DMS114 treated with DMSO at 0.1 percent for 48 hours (cell line): ENCODE results near the gene VPS29.
A peak's percentile ranks its signal among the peaks of the same experiment; 100 is the strongest.
"Not testable (repeated sequence)": the region's sequence is repeated elsewhere in the genome, so short reads cannot be mapped to it uniquely, and the experiment has no call there.

Source experiments
- DNase-seq: peaks from one replicate; lab custom pipeline; 2025; ENCODE audit not compliant: unreplicated experiment; lab: John Stamatoyannopoulos, UW

VPS29 gene

DNA sequence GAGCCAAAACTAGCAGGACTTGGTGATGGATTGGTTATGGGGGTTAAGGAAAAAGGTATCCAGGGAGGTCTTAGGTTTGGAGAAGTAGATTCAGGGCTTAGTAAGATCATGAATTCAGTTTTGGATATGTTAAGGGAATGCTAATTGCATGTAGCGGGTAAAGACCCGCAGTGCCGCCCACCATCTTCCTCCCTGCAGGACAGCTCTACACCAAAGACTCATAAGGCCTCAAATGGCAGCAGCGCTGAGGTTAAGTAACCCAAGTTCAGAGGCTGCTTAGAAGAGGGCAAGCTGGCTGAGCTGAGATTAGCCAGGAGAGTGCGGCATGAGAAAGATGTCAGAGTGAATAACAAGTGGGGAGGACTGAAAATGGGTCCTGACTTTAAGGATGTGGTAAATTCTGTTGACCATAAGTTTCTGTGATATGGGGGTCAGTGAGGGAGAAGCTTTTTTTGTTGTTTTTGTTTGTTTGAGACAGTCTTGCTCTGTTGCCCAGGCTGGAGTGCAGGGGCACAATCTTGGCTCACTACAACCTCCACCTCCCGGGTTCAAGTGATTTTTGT is 26.4 kb upstream of the VPS29 start:
- DNase-seq: no peak

DNA sequence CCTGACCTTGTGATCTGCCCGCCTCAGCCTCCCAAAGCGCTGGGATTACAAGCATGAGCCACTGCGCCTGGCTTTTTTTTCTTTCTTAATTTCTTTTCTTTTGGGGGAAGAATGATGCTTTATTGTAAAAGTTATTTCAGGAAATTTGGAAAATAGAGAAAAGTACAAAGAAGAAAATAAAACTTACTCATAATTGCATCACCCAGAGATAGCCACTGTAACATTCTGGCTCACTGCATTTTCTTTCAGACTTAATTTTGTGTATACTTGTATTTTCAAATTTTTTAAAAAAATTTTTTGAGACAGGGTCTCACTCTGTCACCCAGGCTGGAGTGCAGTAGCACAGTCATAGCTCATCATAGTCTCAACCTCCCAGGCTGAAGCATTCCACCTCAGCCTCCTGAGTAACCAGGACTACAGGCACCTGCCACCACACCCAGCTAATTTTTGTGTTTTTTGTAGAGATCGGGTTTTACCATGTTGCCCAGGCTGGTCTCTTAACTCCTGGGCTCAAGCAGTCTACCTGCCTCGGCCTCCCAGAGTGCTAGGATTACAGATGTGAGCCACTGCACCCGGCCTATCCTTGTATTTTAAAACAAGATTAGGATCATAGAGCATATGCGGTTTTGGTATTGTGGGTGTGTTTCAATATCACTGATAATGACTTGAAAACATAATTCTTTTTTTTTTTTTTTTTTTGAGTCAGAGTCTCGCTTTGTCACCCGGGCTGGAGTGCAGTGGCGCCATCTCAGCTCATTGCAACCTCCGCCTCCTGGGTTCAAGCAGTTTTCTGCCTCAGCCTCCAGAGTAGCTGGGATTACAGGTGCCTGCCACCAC is 19.2 kb upstream of the VPS29 start:
- DNase-seq: not testable (repeated sequence)

DNA sequence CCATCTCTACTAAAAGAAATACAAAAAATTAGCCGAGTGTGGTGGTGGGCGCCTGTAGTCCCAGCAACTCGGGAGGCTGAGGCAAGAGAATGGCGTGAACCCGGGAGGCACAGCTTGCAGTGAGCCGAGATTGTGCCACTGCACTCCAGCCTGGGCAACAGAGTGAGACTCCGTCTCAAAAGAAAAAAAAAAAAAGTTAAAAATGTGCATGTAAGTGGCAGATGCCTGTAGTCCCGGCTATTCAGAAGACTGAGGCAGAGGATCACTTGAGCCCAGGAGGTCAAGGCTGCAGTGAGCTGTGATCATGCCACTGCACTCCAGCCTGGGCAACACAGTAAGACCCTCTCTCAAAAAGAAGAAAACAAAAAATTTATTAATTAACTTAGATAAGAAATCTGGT is 16.1 kb upstream of the VPS29 start:
- DNase-seq: not testable (repeated sequence)

DNA sequence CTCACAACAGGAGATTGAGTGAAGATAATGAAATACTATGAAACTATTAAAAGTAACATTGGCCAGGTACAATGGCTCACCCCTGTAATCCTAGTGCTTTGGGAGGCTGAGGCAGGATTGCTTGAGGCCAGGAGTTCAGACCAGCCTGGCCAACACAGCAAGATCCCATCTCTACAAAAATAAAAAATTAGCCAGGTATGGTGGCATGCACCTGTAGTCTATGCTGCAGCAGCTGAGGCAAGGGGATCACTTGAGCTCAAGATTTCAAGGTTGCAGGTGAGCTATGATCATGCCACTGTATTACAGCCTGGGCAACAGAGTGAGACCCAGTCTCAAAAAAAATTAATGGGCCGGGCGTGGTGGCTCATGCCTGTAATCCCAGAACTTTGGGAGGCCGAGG is 15.1 kb upstream of the VPS29 start:
- DNase-seq: no peak

DNA sequence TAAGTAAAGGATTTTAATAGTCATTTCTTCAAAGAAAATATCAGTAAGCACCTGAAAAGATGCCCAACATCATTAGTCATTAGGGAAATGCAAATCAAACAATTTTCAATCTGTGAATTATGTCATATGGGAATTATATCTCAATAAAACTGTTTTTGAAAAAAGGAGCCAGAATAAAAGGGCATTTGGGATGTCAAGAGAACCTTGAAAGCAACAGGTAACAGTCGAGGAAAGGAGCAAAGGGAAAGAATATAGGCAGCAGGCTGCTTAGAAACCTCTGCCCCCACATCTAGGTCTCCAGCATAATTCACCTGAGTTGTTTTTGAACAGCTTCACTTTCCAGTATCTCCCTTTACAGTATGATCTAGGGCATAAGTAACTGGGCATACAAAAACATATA is 12.5 kb upstream of the VPS29 start:
- DNase-seq: no peak

DNA sequence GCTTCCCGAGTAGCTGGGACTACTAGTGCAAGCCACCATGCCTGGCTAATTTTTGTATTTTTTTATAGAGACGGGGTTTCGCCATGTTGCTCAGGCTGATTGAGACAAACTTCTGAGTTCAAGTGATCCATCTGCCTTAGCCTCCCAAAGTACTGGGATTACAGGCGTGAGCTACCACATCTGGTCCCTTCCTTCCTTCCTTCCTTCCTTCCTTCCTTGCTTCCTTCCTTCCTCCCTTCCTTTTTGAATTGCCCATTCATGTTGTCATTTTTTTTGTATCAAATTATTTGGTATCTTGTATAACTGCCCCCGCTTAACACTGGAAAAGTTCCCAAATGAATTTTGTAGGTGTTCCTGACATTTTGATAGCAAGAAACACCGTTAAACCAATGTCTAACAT is 11.9 kb upstream of the VPS29 start:
- DNase-seq: no peak

DNA sequence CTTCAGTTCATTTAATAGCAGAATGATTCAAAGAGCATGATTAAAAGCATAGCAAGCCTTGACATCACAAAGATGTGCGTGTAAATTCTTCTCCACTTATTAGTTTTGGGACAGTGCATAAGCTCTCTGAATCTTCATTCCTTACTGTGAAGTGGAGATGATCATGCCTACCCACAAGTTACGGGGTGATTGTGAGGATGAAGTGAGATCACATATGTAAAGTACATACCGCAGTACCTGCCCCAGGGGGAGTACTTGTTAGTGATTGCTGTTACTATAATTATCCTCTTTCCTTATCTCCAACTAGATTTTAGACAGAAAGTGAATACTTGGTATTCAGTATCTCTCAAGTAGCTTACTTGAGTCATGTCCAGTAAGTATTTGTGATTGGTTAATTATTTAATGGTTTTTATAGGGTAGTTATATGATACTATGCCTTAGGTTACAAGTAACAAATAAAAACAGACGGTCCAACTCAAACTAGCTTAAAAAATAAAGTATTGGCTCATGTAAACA is 6.2 kb upstream of the VPS29 start:
- no peak for DNase-seq

DNA sequence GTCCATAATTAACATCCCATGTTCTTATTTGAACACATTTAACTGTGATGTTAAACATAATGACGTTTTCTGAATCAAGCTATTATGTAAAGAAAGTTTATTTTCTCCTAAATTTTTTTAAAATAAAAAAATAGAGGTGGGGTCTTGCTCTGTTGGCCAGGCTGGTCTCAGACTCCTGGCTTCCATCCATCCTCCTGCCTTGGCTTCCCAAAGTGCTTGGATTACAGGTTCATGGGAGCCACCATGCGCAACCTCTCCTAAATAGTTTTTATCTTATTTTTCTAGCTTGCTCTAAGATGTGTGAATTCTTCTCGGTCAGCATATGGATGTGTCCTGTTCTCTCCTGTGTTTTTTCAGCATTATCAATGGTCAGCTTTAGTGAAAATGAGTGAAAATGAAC is 3.4 kb upstream of the VPS29 start:
- DNase-seq: no peak

DNA sequence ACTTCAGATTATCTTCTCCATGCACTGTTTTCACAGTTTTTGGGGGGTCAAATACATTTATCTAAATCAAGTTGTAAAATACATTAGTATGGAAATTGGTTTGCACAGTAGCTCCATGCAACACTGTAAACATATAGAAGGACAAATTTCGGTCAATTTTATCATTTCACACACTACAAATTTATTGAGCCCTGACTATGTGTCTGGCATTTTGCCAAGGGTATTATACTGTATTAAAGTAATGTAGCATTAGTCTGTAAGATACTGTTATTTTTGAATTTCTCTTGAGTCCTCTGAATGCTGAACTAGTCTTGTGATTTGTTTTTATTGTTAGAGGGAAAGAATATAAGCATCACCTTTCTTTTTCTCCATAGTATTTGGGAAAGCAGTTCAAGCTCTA is 1.5 kb upstream of the VPS29 start:
- DNase-seq: no peak

DNA sequence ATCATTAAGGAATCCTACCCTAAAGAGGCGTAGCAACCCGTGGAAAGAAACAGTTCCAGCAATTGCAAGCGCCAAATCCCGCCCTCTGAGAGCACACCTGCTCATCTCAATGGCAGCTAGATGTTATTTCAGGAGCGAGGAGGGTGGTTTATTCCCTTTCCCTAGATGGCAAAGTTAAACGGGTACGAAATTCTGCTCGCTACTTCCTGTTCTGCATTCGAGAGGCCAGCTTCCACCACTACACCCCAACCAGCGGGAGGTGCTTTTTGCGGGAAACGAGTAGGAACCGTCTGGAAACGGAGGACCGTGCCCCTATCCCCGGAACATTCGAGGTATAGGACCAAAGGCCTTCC is 536 bp downstream of the VPS29 start:
- peak; percentile 53 for DNase-seq

DNA sequence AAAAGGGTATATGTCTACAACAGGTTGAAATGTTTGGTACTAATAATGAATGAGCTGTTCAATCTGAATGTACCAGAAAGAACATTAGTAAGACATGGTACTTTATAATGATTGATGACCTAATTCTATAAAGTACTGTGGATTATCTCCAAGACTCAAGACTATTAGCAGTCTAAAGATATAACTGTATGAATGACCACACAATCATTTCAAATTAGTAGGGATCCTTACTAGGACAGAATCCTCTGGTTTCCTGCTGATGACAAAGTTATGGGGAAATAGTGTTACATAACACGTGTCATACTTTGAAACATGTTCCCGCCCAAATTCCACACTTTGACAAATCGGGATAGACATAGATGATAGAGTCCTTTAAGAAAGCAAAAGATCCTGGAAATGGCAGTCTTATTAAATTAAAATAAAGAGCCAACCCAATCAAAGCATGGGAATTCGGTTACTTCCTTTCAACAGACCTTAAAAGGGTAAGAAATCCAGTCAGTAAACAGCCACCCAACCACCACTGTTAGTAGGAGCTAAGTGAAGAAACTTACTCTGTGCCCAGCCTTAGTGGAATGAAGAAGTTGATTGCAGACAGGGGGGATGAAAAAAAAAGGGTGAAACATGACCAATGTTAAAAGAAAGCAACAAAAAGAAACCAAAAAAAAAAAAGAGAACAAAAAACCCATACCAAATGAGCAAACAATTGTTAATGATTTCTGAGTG is 2.8 kb downstream of the VPS29 start:
- DNase-seq: no peak

DNA sequence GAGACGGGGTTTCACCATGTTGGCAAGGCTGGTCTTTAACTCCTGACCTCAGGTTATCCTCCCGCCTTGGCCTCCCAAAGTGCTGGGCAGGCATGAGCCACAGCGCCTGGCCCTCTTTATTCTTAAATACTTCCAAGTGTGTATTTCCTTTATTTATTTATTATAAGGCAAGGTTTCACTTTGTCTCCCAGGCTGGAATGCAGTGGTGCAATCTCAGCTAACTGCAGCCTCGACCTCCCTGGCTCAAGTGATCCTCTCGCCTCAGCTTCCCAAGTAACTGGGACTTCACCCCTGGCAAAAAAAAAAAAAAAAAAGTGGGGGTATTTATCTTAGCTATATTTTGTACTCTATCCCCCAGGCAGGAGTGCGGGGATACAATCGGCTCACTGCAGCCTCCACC is 26.5 kb downstream of the VPS29 start:
- no peak for DNase-seq

DNA sequence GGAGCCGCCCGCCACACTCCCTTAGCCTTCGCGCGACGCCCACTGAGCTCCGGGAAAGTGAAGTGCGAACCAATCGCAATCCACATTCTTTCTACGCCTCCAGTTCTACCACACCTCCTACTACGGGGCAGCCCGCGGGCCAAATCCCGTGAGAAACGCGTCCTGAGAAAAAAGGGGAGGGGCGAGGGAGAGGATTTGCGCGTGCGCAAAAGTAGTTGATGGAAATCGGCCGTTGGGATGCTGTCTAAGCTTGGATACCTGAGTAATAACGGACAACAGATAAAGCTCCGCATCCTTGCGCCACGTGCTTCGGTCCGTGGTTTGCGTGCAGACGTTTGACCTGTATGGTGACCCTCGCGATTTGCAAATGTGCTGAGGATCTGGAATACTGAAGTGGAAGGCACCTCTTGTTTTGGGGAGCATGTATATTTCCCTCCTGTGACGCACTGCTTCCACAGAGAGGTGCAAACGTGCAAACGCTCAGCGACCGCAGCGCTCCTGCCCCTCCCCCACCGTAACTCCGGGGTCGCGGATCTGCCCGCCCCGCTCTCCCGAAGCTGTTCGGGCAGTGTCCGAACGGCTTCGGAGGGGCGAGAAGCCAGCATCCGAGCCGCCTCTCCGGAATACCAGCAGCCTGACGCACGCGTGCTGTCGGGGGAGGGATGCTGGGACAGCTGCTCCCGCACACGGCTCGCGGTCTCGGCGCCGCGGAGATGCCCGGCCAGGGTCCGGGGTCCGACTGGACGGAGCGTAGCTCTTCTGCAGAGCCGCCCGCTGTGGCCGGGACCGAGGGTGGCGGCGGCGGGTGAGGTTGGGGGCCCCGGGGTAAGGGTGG is 33.5 kb downstream of the VPS29 start, which contains the start of the genes FAM216A and GPN3:
Gene FAM216A (plus strand): TSS at position 632 of the 835 bp plus-strand sequence. CDS start 31 bp downstream, at position 663.
Gene GPN3 (minus strand): TSS at position 44 of the 835 bp plus-strand sequence. CDS start 54 bp downstream, outside the sequence.
- peak; percentile 98 for DNase-seq

DNA sequence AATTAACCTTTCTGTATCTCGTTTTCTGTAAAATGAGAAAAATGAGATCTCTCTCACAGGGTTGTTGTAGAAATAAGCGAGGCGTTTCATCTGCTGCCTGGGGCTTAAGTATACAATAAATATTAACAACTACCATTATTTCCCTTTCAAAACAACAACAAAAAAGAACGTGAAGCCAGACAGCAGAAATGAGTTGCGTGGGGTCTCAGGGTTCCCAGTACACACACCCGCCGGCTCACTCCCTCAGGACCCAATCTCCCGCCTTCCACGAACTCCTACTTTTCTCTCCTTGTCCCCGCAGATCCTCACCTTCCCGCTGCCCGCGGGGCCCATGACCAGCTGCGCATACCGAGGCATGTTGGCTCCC is 34.1 kb downstream of the VPS29 start:
- no peak for DNase-seq

DNA sequence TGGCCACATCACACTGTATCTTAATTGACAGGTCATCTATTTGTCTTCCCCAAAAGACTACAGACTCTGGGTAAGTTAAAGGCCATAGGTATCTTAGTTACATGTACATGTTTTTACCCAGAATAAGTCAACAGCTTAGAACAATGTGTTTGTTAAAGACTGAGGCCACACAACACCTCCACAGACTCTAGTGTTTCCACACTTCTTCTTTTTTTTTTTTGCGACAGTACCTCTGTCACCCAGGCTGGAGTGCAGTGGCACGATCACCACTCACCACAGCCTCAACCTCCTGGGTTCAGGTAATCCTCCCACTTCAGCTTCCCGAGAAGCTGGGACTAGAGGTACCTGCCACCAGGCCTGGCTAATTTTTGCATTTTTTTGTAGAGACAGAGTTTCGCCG is 35.1 kb downstream of the VPS29 start:
- no peak for DNase-seq

DNA sequence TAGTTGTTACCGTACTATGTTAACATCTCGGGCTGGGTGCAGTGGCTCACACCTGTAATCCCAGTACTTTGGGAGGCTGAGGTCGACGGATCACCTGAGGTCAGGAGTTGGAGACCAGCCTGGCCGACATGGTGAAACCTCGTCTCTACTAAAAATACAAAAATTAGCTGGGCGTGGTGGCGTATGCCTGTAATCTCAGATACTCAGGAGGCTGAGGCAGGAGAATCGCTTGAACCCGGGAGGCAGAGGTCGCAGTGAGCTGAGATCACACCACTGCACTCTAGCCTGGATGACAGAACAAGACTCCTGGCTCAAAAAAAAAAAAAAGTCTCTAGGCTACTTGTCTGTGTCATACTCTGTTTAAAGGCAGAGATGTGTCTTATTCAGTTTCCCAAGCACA is 36.1 kb downstream of the VPS29 start:
- not testable (repeated sequence) for DNase-seq

DNA sequence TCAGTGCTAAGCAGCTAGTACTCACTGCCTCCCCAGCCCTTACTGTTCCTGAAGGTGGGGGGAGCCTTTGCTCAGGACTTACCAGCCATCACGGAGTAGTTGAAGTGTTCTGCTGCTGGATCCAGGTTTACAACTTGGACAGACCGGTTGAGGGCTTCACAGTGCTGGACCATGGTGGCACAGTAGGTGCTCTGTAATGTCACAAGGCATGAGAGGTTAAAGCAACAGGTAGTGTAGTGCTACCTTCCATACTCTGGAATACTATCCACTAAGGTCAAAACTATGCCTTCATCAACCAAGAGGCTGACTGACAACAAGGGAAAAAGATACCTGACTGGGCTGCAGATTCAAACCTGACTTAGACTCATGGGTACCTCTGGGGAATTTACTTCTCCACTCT is 36.9 kb downstream of the VPS29 start:
- DNase-seq: no peak

DNA sequence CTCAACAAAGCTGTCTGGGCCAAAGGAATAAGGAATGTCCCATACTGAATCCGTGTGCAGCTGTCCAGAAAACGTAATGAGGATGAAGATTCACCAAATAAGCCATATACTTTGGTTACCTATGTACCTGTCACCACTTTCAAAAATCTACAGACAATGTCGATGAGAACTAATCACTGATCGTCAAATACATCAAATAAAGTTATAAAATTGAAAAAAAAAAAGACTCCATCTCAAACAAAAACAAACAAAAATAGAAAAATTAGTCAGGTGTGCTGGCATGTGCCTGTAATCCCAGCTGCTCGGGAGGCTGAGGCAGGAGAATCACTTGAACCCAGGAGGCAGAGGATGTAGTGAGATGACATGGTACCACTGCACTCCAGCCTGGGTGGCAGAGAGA is 40.7 kb downstream of the VPS29 start:
- not testable (repeated sequence) for DNase-seq

DNA sequence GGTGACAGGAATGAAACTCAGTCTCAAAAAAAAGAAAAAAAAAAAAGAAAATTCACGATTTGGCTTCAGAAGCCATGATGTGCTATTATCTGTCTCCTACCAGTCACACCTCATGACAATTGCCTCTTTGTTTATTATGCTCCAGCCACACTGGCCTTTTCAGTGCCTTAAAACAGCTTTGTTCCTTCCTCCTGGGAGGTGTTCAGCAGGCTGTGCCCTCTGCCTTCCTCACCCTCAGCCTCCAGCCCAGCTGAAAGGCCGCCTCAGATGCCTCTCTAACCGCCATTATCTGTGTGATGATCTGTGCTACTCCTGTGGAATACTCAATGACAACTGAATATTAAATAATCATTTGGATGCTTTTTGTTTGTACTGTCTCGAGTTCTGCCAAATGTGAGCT is 43.2 kb downstream of the VPS29 start:
- DNase-seq: no peak

DNA sequence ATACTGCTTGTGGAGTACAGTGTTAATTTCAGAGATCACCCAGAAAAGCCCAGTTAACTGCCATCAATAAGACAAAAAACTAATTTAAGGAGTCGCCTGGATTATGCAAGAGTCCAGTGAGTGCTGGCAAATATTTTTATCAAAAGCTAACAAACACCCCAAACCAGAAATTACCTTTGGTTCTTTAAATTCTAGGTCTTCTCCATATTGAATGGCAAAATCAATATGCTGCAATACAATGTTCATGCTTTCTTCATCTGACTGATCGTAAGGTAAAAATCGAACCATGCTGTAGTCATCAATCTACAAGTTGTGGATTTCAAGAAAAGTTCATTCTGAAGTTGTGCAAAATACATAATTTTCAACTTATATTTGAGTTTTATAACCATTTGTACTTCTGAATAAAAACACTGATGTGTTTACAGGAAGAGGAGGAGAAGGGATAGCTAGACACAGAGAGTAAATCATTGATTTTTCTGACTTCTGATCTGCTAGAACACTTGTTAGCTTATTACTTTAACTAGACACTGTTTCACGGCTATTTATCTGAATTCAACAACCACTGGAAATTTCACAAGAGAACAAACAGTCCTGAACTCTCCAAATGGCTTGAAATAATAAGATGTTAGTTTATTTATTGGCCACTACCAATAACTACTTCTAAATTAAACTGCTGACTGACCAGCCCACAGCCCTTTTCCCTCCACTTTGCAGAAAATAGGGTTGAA is 48.2 kb downstream of the VPS29 start:
- no peak for DNase-seq
